ENCODE results near the gene GYG1.

Gene GYG1

DNA sequence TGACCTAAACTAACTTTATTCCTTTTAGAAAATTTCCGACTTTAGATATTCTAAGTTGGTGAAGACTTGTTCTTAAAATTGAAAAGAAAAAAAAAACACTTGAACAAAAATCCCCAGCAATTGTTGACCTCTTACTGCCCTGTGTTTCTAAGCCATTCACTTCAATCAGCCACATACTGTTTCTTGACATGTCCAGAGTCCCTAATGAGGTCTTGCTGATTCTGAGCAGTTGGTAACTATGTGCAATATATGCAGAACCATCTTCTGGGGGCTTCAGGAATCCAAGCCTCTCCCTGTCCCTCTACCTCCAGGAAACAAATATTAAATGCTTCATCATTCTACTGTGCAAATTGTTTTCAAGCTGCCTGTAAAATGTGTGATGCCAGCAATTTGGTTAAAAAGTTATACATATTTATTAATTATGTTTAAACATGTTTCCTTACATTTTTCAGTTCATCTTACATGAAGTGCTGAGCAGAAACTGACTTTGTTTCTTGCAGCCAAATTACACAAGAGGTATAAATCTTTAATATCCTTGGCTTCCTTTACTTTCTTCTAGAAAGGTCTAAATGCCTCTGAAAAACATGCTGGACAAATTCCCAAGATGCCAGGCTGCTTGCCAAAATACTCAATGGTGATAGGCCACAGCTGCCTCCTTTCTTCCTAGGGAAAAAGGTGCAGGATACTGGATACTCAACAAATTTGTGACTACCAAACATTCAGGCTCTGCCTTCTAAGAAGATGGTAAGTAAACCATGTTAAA is 19.8 kb upstream of the GYG1 start:
- H3K36me3 ChIP-seq (replicated peaks in 1 of 2; ENCODE audit: control insufficient read depth in 2 of 2, insufficient read depth in 2 of 2, low read length in 2 of 2) = no peaks in the 10 kb centered on the region
- H3K79me1 ChIP-seq (ENCODE audit: low read depth, low read length) = no peaks in the 10 kb centered on the region
- H2BK12ac ChIP-seq (ENCODE audit: low read length) = no peak overlapping the region
- no peak overlapping the region for H4K91ac ChIP-seq (ENCODE audit: low read depth, low read length, poor library complexity)
- no peaks in the 10 kb centered on the region for H3K27me3 ChIP-seq (ENCODE audit: control insufficient read depth in 3 of 3, insufficient read depth in 3 of 3, low read depth in 1 of 3, low read length in 3 of 3)
- H3K27ac ChIP-seq (replicated peaks; ENCODE audit: low read length) = no peak overlapping the region
- H3K4me2 ChIP-seq (ENCODE audit: insufficient read depth, low read length, poor library complexity, severe bottlenecking) = no peak overlapping the region
- H3K4me1 ChIP-seq (ENCODE audit: control insufficient read depth in 2 of 2, insufficient read depth in 1 of 2, low read depth in 1 of 2, low read length in 2 of 2) = peaks cover 3 to 18% of the 10 kb centered on the region in 2 donors
- peaks cover 0 to under 1% of the 10 kb centered on the region in 2 donors for H3K9me3 ChIP-seq (replicated peaks in 1 of 2; ENCODE audit: control insufficient read depth in 2 of 2, insufficient read depth in 1 of 2, low read depth in 1 of 2, low read length in 2 of 2)
- no peak overlapping the region for H3K9ac ChIP-seq (ENCODE audit: low read depth, low read length, poor library complexity)
- no peak overlapping the region for H3K4ac ChIP-seq (ENCODE audit: low read length)
- H4K8ac ChIP-seq (ENCODE audit: low read depth, low read length) = no peak overlapping the region
- no peak overlapping the region for H3K18ac ChIP-seq (ENCODE audit: low read length)
- no CpG with 5 or more reads among the region's 1 CpG for WGBS, 2 donors (ENCODE audit: extremely low coverage in 2 of 2, insufficient read length in 2 of 2, insufficient replicate concordance in 1 of 2)
- H2BK5ac ChIP-seq (ENCODE audit: low read length) = no peak overlapping the region
- DNase-seq (ENCODE audit: low spot score) = no peak
- H2AFZ ChIP-seq (ENCODE audit: low read length) = no peak overlapping the region
- no peak overlapping the region for H2BK15ac ChIP-seq (ENCODE audit: low read length)
- H3K4me3 ChIP-seq (ENCODE audit: low read length in 2 of 2) = no peak overlapping the region
- no peak overlapping the region for H3K23ac ChIP-seq (ENCODE audit: low read depth, low read length, poor library complexity)
- no peak overlapping the region for H2BK120ac ChIP-seq (ENCODE audit: low read depth, low read length)
- no peak overlapping the region for H2AK5ac ChIP-seq (ENCODE audit: low read depth, low read length)
- no peak overlapping the region for H3K14ac ChIP-seq (ENCODE audit: low read length)

DNA sequence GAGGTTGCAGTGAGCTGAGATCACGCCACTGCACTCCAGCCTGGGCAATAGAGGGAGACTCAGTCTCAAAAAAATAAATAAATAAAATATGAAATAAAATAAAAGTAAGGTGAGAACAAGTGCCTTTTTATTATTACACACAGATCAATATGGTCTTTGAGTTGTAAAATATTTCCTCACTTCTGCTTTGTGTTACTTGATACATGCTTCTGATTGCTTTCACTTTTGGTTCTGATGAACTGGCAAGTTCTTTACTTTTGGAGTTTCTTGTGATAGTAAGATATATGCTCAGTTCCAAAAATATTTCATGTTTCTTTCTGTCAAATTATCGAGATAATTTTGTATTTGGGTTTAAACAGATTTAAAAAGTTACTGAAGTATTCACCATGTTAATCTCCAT is 16.6 kb upstream of the GYG1 start:
- Histone ChIP-seq H3K14ac (ENCODE audit: low read length) (no peak overlapping the region), H2BK120ac (ENCODE audit: low read depth, low read length) (no peak overlapping the region), H3K23ac (ENCODE audit: low read depth, low read length, poor library complexity) (no peak overlapping the region), H4K8ac (ENCODE audit: low read depth, low read length) (no peak overlapping the region), H2BK5ac (ENCODE audit: low read length) (no peak overlapping the region), H3K4me3 (ENCODE audit: low read length in 2 of 2) (no peak overlapping the region), H3K18ac (ENCODE audit: low read length) (no peak overlapping the region), H3K36me3 (replicated peaks in 1 of 2; ENCODE audit: control insufficient read depth in 2 of 2, insufficient read depth in 2 of 2, low read length in 2 of 2) (no peaks in the 10 kb centered on the region), H3K79me1 (ENCODE audit: low read depth, low read length) (no peaks in the 10 kb centered on the region), H3K9ac (ENCODE audit: low read depth, low read length, poor library complexity) (no peak overlapping the region), H3K4me2 (ENCODE audit: insufficient read depth, low read length, poor library complexity, severe bottlenecking) (no peak overlapping the region), H2AK5ac (ENCODE audit: low read depth, low read length) (no peak overlapping the region), H2BK15ac (ENCODE audit: low read length) (no peak overlapping the region), H3K27me3 (ENCODE audit: control insufficient read depth in 3 of 3, insufficient read depth in 3 of 3, low read depth in 1 of 3, low read length in 3 of 3) (no peaks in the 10 kb centered on the region), H3K9me3 (replicated peaks in 1 of 2; ENCODE audit: control insufficient read depth in 2 of 2, insufficient read depth in 1 of 2, low read depth in 1 of 2, low read length in 2 of 2) (peaks cover 0 to 3% of the 10 kb centered on the region in 2 donors), H3K4me1 (ENCODE audit: control insufficient read depth in 2 of 2, insufficient read depth in 1 of 2, low read depth in 1 of 2, low read length in 2 of 2) (peaks cover 3 to 18% of the 10 kb centered on the region in 2 donors), H3K27ac (replicated peaks; ENCODE audit: low read length) (no peak overlapping the region), H2BK12ac (ENCODE audit: low read length) (no peak overlapping the region), H2AFZ (ENCODE audit: low read length) (no peak overlapping the region), H3K4ac (ENCODE audit: low read length) (no peak overlapping the region), H4K91ac (ENCODE audit: low read depth, low read length, poor library complexity) (no peak overlapping the region)
- no peak for DNase-seq (ENCODE audit: low spot score)
- no CpG with 5 or more reads among the region's 2 CpGs for WGBS, 2 donors (ENCODE audit: extremely low coverage in 2 of 2, insufficient read length in 2 of 2, insufficient replicate concordance in 1 of 2)

DNA sequence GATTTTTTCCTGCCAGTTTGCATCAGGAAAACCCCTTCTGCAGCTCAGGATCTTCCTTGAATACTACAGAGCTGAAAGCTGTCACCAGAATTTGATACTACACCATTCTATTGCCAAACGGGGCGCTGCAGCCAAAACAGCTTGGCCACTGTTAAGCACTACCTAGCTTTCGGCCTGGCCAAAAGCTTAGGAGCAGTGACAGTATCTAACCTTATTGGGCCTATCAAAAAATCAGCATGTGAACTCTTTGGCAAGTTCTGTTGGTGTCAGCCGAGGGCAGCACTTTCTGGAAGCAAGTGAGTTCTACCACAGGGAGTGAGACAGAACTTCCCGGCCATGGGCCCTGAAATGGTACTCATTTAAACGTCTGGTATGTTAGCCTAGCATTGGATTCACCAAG is 16.1 kb upstream of the GYG1 start:
- Histone ChIP-seq H2AK5ac (ENCODE audit: low read depth, low read length) (no peak overlapping the region), H2BK5ac (ENCODE audit: low read length) (no peak overlapping the region), H3K4me2 (ENCODE audit: insufficient read depth, low read length, poor library complexity, severe bottlenecking) (no peak overlapping the region), H3K9ac (ENCODE audit: low read depth, low read length, poor library complexity) (no peak overlapping the region), H4K8ac (ENCODE audit: low read depth, low read length) (no peak overlapping the region), H2BK15ac (ENCODE audit: low read length) (no peak overlapping the region), H2BK120ac (ENCODE audit: low read depth, low read length) (no peak overlapping the region), H3K27ac (replicated peaks; ENCODE audit: low read length) (no peak overlapping the region), H3K79me1 (ENCODE audit: low read depth, low read length) (no peaks in the 10 kb centered on the region), H2AFZ (ENCODE audit: low read length) (no peak overlapping the region), H3K4me1 (ENCODE audit: control insufficient read depth in 2 of 2, insufficient read depth in 1 of 2, low read depth in 1 of 2, low read length in 2 of 2) (peaks cover 2 to 16% of the 10 kb centered on the region in 2 donors), H3K36me3 (replicated peaks in 1 of 2; ENCODE audit: control insufficient read depth in 2 of 2, insufficient read depth in 2 of 2, low read length in 2 of 2) (no peaks in the 10 kb centered on the region), H3K18ac (ENCODE audit: low read length) (no peak overlapping the region), H4K91ac (ENCODE audit: low read depth, low read length, poor library complexity) (no peak overlapping the region), H3K4ac (ENCODE audit: low read length) (no peak overlapping the region), H3K14ac (ENCODE audit: low read length) (no peak overlapping the region), H3K27me3 (ENCODE audit: control insufficient read depth in 3 of 3, insufficient read depth in 3 of 3, low read depth in 1 of 3, low read length in 3 of 3) (no peaks in the 10 kb centered on the region), H3K9me3 (replicated peaks in 1 of 2; ENCODE audit: control insufficient read depth in 2 of 2, insufficient read depth in 1 of 2, low read depth in 1 of 2, low read length in 2 of 2) (peaks cover 0 to 3% of the 10 kb centered on the region in 2 donors), H3K23ac (ENCODE audit: low read depth, low read length, poor library complexity) (no peak overlapping the region), H3K4me3 (ENCODE audit: low read length in 2 of 2) (no peak overlapping the region), H2BK12ac (ENCODE audit: low read length) (no peak overlapping the region)
- no peak for DNase-seq (ENCODE audit: low spot score)
- no CpG with 5 or more reads among the region's 6 CpGs for whole genome bisulfite sequencing, 2 donors (ENCODE audit: extremely low coverage in 2 of 2, insufficient read length in 2 of 2, insufficient replicate concordance in 1 of 2)

DNA sequence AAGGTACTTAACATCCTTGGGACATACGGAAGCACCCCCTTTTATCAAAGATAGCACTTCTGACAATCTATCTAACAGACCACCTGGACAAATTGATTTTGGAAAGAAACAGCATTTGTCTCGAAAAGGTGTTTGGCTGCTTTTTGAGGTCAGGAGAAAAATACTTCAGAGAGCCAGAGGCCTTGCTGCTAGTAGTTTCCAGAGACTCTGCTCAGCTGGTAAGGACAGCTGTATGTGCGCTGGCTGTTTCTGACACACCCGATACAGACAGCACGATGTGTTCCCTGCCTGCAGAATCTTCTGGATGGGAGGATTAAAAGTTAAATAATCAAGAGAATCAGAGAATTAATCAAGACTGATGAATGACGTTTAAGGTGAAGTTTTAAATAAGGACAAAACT is 15.6 kb upstream of the GYG1 start:
- H3K14ac ChIP-seq (ENCODE audit: low read length) = no peak overlapping the region
- no peak overlapping the region for H3K4me3 ChIP-seq (ENCODE audit: low read length in 2 of 2)
- H3K18ac ChIP-seq (ENCODE audit: low read length) = no peak overlapping the region
- H4K8ac ChIP-seq (ENCODE audit: low read depth, low read length) = no peak overlapping the region
- no peak overlapping the region for H3K27ac ChIP-seq (replicated peaks; ENCODE audit: low read length)
- no peak overlapping the region for H3K9ac ChIP-seq (ENCODE audit: low read depth, low read length, poor library complexity)
- H3K36me3 ChIP-seq (replicated peaks in 1 of 2; ENCODE audit: control insufficient read depth in 2 of 2, insufficient read depth in 2 of 2, low read length in 2 of 2) = no peaks in the 10 kb centered on the region
- H2BK12ac ChIP-seq (ENCODE audit: low read length) = no peak overlapping the region
- no peaks in the 10 kb centered on the region for H3K79me1 ChIP-seq (ENCODE audit: low read depth, low read length)
- no peak overlapping the region for H4K91ac ChIP-seq (ENCODE audit: low read depth, low read length, poor library complexity)
- no peak for DNase-seq (ENCODE audit: low spot score)
- H3K23ac ChIP-seq (ENCODE audit: low read depth, low read length, poor library complexity) = no peak overlapping the region
- no peak overlapping the region for H3K4ac ChIP-seq (ENCODE audit: low read length)
- H3K4me2 ChIP-seq (ENCODE audit: insufficient read depth, low read length, poor library complexity, severe bottlenecking) = no peak overlapping the region
- WGBS, 2 donors (ENCODE audit: extremely low coverage in 2 of 2, insufficient read length in 2 of 2, insufficient replicate concordance in 1 of 2) = no CpG with 5 or more reads among the region's 6 CpGs
- H3K27me3 ChIP-seq (ENCODE audit: control insufficient read depth in 3 of 3, insufficient read depth in 3 of 3, low read depth in 1 of 3, low read length in 3 of 3) = no peaks in the 10 kb centered on the region
- no peak overlapping the region for H2BK15ac ChIP-seq (ENCODE audit: low read length)
- no peak overlapping the region for H2BK5ac ChIP-seq (ENCODE audit: low read length)
- peaks cover 0 to 3% of the 10 kb centered on the region in 2 donors for H3K9me3 ChIP-seq (replicated peaks in 1 of 2; ENCODE audit: control insufficient read depth in 2 of 2, insufficient read depth in 1 of 2, low read depth in 1 of 2, low read length in 2 of 2)
- no peak overlapping the region for H2BK120ac ChIP-seq (ENCODE audit: low read depth, low read length)
- no peak overlapping the region for H2AK5ac ChIP-seq (ENCODE audit: low read depth, low read length)
- H2AFZ ChIP-seq (ENCODE audit: low read length) = no peak overlapping the region
- H3K4me1 ChIP-seq (ENCODE audit: control insufficient read depth in 2 of 2, insufficient read depth in 1 of 2, low read depth in 1 of 2, low read length in 2 of 2) = peaks cover 2 to 11% of the 10 kb centered on the region in 2 donors
